Epithelial cell of proximal tubule (primary cell): ENCODE results near the gene MLN. TPM values are rescaled to one million over a fixed set of nuclear protein-coding genes. Genes with fewer than 3 reads are reported as not detected.

Source experiments
- DNase-seq: peaks from one replicate; pipeline ENCODE4 v3.0.0-alpha.2; 2011; ENCODE audit warnings: low read depth
- H3K4me3 ChIP-seq: 2 replicates; pipeline ENCODE4 v1.5.1; 2011; ENCODE audit warnings: low read depth, mild to moderate bottlenecking, low read length
- total RNA-seq: library from RNA; depleted of rRNA; stranded (reverse); fragments of >200 nt; gene quantifications from 2 replicates; pipeline ENCODE4 v1.2.3, GENCODE V29; 2015
- TF ChIP-seq, protein P1 (sequence below): conservative IDR thresholded peaks from 2 replicates; pipeline ENCODE4 v1.5.1; 2012; ENCODE audit warnings: low read depth, mild to moderate bottlenecking, low read length

Gene MLN
- total RNA-seq, 1 donor from 2014 or later: not detected

DNA sequence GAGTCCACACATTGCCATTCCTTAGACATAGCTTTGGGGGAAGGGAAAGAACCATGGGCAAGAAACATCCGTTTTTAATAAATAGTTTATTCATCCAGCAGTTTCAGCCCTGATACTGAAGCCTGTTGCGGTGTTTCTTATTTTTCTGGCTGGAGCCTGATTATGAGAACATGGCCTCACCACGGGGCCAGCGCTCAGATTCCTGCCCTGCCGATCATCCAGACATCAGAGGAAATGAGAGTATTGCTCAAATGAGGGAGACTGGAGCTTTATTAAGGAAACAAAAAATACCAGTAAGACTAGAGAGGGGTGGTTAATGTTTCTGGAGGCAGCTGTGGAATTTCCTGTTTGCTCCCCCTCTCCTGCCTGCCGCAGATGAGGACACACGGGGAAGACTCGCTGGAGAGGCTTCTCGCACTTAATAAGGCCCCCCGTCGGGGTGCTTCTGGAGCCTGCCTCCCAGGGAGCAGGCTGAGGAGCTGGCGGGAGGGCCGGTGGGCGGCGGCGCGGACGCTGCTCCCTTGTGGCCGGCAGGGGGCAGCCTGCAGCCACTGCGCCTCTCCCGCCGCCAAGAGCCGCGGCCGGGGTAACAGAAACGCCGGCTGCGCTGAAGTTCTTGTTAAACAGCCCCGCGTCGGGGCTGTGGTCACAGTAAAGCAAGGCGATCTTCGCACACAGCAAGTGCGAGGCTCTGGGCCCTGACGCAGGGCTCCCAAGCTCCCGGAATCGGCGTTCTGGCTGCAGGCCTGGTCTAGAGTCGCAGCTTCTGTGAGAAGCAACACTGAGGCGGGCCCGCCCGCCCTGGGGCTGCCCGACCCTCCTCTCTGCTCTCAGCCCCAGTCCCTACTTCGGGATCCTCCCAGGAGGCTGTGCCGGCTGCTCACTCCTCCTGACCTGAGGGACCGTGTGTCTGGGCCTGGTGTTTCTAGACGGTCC, 32.4 kb downstream of the MLN start:
- DNase-seq: no peak
- no peak overlapping the region for H3K4me3 ChIP-seq
- TF ChIP-seq, protein P1, sequence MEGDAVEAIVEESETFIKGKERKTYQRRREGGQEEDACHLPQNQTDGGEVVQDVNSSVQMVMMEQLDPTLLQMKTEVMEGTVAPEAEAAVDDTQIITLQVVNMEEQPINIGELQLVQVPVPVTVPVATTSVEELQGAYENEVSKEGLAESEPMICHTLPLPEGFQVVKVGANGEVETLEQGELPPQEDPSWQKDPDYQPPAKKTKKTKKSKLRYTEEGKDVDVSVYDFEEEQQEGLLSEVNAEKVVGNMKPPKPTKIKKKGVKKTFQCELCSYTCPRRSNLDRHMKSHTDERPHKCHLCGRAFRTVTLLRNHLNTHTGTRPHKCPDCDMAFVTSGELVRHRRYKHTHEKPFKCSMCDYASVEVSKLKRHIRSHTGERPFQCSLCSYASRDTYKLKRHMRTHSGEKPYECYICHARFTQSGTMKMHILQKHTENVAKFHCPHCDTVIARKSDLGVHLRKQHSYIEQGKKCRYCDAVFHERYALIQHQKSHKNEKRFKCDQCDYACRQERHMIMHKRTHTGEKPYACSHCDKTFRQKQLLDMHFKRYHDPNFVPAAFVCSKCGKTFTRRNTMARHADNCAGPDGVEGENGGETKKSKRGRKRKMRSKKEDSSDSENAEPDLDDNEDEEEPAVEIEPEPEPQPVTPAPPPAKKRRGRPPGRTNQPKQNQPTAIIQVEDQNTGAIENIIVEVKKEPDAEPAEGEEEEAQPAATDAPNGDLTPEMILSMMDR: peak; percentile 74

DNA sequence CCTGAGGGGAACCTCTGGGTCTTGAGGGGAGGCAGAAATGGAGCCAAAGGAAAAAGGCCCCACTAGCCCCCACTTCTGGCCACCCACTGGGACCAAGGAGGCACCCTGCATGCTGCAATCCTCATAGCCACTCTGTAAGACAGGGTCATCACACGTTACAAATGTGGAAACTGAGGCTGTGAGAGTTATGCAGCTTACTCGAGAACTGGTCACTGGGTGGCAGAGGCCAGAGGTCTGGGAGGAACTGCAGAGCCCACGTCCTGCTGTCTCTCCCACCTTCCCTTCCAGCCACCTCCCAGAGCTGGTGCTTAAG, 33.0 kb downstream of the MLN start:
- TF ChIP-seq, protein P1: no peak
- no peak overlapping the region for H3K4me3 ChIP-seq
- no peak for DNase-seq

DNA sequence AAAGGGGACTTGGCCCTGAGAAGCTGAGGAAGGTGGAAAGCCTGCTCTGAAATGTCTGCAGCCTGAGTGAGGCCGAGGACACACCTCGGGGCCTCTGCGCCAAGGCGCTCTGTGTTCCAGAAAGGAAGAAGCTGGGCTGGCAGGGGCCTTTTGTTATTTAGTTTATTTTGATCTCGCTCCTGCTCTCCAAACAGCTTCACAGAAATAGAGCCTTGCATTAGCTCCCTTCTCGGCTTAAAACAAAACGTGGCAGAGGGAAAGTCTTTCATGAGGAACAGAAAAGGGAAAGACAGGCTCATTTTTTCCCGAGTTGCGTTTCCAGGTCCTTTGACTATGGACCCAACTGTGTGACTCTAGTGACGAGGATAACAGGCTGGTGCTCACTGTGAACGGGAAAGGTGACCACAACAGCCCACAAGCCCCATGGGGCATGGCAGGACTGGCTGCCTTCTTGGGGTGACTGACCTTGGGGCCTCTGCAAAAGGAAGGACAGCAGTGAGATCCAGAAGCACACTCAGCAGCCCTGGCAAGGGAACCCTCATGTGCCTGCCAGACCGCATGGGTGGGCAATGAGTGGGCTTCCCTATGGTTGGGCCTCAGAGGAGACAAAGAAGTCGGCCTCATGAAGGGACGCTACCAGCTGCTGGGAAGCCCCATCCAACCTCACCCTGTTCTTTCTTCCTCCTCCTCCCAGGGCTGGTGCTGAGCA, 33.5 kb downstream of the MLN start:
- no peak for DNase-seq
- TF ChIP-seq, protein P1: no peak
- H3K4me3 ChIP-seq: no peak overlapping the region

DNA sequence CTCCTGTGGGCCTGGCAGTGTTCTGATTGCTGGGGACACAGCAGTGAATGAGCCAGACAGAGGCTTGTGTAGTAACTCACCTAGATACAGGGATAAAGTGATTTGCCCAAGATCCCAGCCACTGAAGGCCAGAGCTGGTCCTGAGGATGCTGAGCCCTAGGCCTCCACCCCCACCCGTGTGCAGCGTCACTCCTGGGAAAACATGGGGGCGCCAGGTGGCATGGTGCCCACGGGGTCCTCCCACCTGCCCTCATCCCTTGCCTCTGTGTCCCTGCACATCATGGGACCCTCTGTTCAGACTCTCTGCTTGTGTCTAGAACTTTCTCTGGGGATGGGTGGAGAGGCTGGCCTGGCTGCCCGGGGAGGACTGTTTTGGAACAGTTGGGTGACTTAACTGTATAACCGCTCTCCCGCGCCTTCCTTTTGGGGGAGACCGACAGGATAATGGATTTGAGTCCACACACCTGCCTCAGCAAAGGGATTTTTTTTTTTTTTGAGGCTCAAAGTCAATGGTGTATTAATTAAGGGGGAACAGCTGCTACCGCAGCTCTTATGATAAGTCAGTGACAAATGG, 34.5 kb downstream of the MLN start:
- no peak overlapping the region for H3K4me3 ChIP-seq
- no peak for DNase-seq
- TF ChIP-seq, protein P1: no peak

DNA sequence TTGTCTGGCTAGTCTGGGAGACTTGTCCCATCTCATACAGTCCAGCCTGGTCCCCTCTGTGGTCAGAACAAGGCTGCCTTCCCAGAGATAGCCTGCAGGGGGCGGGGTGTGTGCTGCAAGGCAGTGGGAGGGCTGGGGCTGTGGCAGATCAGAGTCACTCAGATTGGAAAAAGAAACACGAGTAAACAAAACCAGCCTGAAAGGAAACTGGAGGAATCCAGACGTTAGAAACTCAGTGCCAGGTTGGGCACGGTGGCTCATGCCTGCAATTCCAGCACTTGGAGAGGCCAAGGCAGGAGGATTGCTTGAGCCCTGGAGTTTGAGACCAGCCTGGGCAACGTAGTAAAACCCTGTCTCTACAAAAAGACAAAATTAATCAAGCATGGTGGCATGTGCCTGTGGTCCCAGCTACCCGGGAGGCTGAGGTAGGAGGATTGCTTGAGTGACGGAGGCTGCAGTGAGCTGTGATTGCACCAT, 35.1 kb downstream of the MLN start:
- TF ChIP-seq, protein P1: peak; percentile 90
- no peak for DNase-seq
- no peak overlapping the region for H3K4me3 ChIP-seq

DNA sequence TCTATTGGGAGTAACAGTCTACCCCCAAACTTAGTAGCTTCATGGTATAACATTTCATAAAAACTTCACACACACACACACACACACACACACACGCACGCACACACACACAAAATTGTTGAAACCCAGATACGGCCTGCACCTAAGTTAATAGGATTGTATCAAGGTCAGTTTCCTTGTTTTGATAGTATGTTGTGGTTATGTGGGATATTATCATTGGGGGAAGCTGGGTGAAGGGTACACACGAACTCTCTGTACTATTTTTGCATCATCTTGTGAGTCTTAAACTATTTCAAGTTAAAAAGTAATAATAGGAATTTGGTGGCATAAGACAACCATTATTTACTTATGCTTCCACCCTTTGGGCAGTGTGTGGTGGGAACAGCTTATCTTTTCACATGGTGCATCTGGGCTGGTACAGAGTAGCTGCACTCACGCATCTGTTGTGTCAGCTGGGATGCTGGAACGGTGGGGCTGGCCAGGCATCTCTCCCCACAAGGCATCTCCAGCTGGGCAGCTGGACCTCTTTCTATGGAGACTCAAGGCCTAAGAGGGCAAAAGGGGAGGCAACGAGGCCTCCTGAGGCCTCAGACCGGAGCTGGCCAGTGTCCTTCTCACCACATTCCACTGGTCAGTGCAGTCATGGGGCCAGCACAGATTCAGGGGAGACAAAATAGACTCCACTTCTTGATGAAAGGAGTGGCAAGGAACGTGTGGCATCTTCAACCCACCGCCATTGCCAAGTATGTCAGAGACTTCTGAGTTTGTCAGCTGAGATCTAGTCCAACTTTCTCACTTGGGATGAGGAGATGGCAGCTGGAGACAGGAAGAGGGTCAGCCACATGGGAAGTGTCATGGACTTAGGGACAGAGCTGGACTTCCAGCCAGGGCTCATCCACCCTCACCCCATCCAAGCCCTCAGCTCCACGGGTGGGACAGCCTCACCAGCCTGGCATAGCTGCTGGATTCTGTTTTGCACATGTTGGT, 36.6 kb downstream of the MLN start:
- TF ChIP-seq, protein P1: no peak
- H3K4me3 ChIP-seq: no peak overlapping the region
- no peak for DNase-seq
